ENCODE measurements around the gene ZFAND5.

The ZFAND5 gene, protein sequence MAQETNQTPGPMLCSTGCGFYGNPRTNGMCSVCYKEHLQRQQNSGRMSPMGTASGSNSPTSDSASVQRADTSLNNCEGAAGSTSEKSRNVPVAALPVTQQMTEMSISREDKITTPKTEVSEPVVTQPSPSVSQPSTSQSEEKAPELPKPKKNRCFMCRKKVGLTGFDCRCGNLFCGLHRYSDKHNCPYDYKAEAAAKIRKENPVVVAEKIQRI

DNA sequence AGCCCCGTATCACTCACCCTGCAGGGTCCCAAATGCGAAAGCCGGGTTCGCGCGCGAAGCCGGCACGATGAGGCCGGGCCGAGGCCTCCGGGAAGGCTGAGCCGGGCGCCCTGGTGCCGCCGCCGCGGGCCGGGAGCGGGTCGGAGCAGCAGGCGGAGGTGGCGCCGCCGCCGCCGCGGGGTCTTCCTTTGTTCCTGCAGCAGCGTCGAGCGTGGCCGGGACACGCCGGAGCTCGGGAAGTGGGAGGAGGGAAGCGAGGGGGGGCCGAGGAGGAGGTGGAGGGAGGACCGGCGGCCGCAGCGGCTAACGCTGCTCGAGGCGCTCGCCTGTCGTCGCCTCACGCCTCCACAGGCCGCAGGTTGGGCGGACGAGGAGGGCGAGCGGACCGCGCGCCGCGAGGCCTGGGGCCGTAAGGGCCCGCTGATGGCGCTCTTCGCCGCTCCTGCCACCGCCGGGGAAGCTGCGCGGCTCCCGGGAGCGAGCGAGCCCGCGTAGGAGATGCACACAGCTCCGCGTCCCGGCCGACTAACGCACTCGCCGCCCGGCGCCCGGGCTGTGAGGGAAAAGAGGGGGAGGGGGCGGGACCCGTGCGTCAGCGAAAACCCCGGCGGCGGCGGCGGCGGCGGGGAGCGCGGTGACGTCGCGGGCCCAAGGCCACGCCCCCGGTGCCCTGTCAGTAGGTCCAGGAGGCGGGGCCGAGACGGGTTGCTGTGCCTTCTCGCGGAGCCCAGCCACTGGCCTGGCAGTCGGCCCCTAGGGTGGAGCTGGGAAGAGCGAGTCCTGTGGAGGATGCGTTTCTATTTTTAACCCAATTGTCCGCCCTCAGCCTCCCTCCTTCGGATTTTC is at the start of gene ZFAND5:
TSS of gene ZFAND5 (minus strand) at position 530 of the 846 bp plus-strand sequence. CDS start 4,430 bp downstream, outside the sequence.
- peak; percentile 94 for DNase-seq

DNA sequence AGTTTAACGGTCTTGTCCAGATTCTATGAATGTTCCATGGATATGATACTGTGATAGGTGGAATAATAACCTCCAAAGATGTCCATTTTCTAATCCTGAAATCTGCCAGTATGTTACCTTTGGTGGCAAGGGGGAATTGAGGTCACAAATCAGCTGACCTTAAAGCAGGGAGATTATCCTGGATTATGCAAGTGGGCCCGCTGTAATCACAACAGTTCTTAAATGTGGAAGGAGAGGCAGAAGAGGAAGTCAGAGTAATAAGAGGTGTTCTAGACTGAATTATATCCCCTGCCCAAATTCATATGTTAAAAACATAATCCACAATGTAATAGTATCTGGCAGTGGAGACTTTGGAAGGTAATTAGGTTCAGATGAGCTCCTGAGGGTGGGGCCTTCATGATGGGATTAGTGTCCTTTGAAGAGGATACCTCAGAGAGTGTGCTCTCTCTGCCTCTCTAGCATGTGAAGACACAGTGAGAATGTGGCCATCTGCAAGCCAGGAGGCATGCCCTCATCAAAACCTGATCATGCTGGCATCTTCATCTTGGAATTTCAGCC is 47.6 kb upstream of the ZFAND5 start:
- DNase-seq: no peak

DNA sequence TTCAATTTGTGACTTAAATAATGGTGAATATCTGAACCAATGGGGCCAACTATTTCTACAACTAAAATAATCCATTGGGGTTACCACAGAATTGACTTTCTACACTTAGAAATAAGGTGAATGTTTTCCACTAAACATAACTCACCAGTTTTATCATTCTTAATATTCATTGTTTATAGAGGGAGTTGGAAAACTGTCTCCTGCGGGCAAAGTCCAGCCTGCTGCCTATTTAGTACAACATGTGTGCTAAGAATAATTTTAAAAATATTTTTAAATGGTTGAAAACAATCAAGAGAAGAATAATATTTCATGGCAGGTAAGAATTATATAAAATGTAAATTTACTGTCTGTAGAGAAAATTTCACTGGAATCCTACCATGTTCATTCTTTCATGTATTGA is 45.2 kb upstream of the ZFAND5 start:
- no peak for DNase-seq

DNA sequence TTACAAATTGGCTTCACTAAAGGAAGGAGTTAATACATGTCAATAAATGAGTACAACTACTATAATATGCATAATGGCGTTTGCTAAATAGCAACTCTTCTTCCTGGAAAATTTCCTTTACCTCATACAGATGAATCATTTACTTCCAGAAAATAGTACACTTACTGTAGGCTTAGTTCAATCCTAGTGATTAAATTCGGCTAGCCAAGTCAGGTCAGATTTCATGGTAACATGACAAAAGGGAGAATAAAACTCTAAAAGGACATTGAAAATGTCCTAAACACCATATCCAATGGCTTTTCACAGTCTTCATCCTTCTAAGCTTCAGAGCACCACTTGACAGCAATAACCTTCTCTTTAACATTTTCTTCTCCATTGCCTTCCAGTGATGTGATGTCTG is 42.1 kb upstream of the ZFAND5 start:
- DNase-seq: no peak

DNA sequence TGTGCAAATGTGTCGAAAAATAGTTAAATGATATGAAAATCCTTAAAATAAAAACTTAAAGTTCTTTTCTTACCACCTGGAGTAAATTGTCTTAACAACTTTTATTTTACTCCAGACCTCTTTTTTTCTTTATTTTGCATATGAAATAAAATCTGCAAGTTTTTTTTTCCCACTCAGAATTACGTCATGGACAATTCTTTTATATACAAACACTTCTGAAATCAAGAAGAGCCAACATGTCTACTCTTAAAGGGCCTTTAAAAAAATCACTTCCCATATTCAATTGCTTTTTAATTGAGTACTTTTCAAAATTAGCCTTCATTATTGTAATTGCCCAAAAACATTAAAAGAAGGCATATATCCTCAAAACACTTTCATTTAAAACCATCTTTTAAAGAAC is 37.7 kb upstream of the ZFAND5 start:
- DNase-seq: no peak

DNA sequence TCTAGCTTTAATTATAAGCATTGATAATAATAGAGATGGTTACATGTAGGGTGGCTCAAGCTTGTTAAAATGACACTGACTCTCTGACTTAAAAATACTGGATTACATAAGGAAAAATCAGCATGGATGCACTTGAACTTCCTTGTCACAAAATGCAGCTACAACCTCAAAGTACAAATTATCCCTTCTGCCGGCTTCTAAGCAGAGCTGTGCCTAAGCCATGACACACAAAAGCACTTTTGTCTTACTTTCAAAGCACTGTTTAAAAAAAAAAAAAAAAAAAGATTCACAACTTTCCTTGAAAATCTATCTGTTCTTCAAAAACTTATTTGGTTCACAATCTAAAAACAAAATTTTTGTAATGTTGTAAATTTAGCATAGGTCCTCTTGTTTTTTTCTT is 36.4 kb upstream of the ZFAND5 start:
- DNase-seq: no peak

DNA sequence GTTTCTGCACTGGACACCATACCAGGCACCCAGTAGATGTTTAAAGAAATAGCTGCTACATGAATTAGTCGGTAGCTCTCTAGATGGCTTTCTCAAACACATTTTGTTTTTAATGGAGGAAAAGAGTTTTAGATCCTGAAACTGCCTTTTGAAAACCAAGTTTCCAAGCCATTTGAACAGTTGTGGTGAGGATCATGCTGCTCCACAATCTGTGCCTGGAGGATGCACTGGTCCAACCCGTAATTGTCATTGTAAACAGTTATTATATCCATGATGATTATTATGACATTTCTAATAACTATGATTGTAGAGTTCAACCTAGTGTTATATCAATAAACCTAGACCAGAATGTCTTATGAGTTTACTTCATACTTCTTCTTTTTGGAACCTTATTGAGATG is 35.9 kb upstream of the ZFAND5 start:
- no peak for DNase-seq

DNA sequence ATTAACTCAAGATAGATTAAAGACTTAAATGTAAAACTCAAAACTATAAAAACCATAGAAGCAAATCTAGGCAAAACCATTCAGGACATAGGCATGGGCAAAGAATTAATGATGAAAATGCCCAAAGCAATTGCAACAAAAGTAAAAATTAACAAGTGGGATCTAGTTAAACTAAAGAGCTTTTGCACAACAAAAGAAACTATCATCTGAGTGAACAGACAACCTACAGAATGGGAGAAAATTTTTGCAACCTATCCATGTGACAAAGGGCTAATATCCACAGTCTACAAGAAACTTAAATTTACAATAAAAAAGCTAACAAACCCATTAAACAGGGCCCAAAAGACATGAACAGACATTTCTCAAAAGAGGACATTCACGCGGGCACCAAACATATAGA is 34.4 kb upstream of the ZFAND5 start:
- no peak for DNase-seq

DNA sequence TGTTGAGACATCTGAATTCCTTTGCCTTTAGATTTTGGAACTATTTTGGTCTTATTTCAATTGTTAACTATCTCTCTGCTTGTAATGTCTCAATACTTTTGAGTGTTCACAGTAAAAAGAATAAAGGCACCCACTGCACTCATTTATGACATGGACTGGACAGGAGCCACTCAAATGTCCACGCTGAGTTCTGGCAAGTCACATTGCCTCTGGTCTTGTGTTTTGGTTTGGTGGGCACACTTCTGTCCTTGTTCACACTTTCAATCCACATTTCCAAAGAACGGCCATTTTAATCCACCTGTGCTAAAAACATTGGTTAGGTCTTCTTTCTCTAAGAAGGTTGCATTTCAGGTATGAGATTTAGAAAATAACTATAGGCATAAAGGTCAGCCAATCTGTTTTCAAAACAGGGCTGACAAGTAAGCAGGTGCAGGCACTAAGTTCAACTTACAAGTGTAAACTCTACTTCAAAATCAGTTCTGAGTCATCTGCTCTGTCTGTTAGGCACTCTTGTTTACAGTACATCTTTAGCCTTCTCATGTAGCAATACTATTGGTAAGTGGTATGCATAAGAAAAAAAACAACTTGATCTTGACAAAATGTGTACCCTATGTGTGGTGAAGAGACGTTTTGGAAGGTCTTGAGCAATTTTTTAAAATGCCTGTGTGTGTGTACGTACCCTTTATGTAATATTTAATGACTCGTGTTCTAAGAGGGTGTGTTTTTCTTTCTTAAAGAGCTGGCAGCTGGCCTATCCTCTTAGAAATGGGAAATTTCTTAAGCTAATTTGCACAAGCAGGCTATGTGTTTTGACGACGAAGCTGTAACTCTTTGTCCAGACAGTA is 31.5 kb upstream of the ZFAND5 start:
- DNase-seq: no peak

DNA sequence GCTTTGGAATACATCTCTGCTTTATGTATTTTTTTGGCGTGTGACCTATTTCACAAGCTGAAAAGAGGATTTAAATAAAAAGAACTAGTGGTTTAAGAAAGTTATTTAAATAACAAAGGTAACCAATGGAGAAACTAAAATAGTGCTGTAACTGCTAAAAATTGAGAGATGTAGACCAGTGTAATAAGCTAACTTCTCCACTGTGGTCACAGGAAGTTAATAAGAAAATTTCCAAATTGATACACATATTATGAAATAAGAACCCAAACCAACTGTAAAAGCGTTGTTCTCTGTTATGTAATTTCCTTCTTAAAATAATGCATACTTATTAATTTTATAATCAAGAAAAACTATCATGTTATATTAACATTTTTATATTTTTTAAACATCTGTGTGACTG is 29.1 kb upstream of the ZFAND5 start:
- DNase-seq: no peak

DNA sequence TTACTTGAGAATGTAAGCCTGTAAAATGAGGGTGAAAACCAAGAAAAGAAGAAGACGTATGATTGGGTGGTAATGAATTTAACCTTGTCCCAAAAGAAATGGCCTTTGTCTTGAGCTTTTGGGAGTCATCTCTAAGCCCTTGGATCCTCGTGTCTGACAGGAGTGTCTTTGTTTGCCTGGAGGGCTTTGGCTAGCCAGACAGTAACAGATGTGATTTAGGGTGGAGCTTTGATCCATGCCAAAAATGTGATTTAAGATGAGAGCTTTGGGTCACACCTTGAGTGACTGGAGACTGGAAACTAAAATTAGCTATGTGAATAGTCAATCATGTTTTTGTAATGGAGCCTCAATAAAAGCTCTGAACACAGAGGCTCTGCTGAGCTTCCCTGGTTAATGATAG is 25.9 kb upstream of the ZFAND5 start:
- no peak for DNase-seq

DNA sequence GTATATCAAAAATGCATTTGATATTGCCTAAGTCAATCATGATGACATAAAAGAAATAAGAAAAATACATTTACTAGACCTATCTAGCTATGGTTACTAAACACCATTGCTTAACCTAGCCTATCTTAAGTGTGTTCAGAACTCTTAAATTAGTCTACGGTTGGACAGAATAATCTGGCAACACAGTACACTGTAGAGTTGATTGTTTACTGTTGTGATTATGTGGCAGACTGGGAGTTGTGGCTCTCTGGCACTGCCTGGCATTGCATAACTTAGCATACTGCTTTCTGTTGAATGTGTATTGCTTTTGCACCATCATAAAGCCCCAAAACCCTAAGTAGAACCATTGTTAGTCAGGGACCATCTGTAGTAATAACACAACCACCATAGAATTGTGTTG is 21.2 kb upstream of the ZFAND5 start:
- no peak for DNase-seq

DNA sequence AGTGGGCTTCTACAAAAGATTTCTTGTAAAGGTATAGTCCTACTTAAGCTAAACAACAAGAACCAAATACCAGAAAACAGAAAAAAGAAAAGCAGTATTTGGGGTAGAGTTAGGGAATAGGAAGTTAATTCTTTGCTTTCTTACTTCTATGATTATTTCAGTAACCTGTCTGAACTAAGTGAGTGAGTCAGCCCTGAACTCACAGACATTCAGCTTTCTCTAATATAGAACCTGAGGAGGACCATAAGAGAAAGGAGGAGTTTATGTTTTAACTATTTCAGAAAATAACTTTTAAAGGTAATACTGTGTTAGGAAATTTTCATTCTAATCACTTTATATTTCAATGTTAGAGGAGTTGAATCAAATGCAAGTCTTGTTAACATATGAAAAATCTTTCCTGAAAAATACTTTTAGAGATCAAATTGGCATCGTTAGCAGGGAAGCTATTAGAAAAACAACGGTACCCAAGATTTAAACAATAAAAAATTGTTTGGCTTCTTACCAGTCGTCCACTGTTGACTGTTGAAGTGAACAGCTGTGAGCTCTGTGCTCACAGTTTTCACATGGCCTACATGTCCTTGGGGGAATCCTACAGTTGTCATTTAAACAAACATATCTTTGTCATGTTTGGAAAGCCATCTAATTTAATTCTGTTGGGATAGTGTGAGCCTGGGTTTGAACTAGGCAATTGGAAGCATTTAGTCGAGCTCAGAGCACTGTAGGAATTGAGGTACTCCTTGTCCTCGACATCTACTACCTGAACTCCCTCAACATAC is 19.9 kb upstream of the ZFAND5 start:
- DNase-seq: no peak

DNA sequence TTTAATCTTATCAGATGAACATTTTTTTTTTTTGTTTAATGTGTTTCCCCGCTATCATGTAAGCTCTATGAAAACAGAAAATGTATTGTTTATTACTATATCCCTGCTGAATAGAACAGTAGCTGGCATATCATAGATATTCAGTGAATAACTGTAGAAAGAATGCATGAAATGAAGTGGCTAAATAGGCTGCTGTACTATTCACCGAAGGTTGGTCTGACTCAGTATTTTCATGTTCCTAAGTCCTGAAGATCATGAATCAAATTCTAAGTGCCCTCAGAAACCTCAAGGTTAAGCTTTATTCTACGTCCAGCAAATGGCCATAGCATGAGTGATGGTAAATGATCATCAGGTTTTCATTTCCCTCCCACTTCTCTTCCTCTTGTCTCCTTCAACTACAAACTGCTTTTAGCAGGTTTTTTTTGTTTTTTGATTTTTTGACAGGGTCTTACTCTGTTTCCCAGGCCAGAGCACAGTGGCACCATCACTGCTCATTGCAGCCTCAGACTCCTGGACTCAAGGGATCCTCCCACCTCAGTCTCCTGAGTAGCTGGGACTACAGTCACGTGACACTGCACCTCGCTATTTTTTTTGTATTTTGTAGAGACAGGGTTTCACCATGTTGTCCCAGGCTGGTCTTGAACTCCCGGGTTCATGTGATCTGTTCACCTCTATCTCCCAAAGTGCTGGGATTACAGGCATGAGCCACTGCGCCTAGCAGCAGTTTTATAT is 19.1 kb upstream of the ZFAND5 start:
- DNase-seq: no peak

DNA sequence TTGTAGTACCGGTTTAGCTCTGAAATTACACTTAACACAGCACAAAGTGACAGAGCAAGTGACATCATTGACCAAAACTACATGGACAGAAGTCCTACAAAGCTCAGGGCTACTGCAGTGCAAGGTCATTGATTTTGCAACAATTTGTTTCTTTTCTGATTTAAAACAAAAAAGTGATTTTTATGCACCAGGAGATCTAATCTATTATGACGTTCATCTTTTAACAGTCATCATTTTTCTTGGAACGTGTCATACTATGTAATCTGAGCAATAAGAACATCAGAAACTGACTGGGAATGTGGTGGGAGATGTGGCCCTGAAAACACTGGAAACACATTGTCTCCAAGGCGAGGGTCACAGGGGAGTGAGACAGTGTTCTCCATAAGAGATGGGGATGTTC is 17.4 kb upstream of the ZFAND5 start:
- DNase-seq: no peak

DNA sequence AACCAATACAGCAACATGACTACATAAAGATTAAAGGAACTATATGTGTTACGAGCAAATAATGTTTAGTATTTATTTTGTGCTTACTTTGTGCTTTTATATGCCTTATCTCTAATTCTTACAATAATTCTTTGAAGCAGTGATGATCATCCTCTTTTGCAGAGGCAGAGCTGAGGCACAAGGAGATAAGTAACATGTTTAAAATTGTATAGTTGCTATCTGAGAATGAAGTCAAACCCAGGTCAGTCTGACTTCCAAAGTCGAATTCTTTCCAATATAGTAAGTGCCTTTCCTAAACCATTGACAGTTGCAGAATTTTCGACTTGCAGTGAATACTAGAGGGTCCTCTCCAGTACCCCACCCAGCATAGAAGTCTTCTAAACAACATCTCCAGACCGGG is 12.0 kb upstream of the ZFAND5 start:
- no peak for DNase-seq

DNA sequence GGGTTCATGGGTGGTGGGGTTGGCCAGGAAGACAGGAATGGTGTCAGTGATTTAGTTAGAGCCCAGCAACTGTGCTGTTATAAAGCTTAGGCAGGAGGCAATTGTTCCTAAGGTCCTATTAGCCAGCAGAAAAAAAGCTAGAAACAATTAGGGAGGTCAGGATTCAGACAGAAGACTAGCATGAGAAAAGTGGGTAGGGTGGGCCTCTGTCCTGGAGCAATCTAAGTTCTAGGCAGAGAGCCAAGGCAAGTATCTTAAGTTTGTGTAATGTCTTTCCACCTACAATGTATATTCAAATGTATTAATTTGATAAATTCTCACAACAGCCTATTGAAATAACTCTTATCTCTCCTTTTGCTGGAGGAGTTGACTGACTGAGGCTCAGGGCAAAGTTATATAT is 6.1 kb upstream of the ZFAND5 start:
- no peak for DNase-seq

DNA sequence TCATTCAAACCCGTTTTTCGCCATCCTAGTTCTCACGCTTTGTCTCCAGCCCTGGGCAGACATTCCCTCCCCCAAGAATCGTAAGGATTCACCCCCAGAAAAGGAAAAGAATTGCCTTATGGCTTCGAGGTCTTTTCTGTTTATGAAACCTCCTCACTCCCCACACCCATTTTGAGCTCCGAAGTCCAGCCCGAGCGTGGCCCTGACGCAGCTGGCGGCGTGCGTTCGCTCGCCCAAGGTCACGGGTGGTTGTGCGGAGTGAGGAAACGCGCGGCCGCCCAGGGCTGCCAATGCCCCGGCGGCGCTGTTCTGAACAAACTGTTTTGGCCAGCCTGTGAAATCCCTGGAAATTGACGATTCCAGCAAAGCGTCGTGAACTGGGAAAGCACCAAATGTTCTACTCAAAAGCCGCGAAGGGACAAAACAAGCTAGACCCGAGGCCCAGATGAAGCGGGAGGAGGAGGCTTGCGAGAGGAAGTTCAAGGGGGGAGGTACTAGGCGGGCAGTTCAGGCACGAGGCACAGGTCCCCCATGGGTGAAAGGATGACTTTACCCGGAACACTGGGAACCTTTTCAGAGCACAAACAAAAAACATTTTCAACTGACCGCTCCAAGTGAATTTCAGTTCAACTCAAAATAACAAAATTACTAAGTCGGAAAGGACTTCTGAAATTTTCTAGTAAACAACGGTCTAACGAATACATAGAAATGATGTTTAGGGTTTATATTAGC is 683 bp upstream of the ZFAND5 start:
- peak; percentile 52 for DNase-seq

DNA sequence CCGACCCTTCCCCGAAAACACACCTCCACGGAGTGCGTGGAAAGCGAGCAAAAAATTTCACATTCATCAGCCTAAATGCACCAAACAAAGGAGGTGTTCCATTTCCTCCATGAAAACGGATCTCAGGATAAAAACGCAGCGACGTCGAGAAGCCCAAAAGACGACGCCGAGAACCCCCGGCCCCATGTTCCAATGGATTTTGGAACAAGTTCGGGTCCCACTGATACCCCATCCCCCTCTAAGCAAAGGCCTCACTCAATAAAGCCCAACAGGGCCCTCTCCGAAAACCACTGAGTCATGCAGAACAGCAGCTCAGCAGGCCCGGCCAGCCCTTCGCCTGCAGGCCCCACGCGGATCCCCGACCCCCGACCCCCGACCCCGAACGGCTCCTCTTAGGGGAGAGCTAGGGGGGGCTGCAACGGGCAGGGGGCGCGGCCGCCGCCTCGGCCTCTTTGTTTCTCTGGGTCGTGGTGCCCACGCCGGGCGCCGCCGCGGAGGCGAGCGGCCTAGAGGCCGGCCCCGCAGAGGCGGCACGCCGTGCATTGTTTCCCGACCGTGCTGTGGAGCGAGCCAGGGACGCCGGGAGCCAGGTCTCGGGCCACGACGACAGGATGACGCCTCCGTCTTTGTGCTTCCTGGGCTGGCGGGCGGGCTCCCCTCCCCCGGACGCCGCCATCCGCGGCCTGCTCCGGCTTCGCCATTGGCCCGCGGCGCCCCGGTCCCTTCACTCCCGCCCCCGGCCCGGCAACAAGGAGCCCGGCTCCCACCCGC is 915 bp downstream of the ZFAND5 start:
- DNase-seq: peak; percentile 69

DNA sequence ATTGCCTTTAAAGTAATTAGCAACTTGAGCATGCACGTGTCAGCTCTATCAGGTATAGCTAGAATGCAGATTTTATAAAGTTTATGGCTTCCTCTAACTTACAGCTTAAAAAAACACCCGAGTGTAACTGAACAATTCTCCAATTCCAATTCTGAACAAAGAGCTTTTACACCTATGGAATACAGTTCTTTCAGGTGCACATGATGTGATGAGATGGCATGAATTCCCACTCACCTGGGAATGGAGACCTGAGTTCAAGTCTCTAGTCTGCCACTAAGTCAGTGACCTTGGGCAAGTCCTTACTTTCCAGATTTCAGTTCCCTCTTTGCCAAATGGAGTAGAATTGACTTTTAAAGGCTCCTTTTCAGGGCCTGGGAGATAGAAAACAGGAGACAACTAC is 1.8 kb downstream of the ZFAND5 start:
- no peak for DNase-seq
